A549 (cell line): ENCODE data around the gene TFAP2C. TPM values are rescaled to one million over a fixed set of nuclear protein-coding genes. Genes with fewer than 3 reads are reported as not detected.
A peak's percentile ranks its signal among the peaks of the same experiment; 100 is the strongest.

Experiments used
- ATAC-seq, 2 experiments: fragments of 200-7000 bp in 1 of 2; fragments of >200 bp in 1 of 2; cut with Nextera tagmentation in 1 of 2; cut with Tn5 transposase in 1 of 2; 3 replicates each; pipeline versions ENCODE4 v1.8.0 to v1.9.1; 2018 to 2020; ENCODE audit warnings: mild to moderate bottlenecking in 1 of 2, moderate library complexity in 1 of 2
- CTCF ChIA-PET: fragments of 300-600 bp; sonication (Branson Sonifier 250); formaldehyde crosslinking; extraction: SDS; loops from one replicate; lab custom pipeline; 2021; ENCODE audit warnings: antibody characterized with exemption, inconsistent platforms; lab: Yijun Ruan, JAX
- POLR2A ChIA-PET: fragments of 350-600 bp; formaldehyde crosslinking; extraction: SDS; loops from one replicate; lab custom pipeline; 2021; ENCODE audit warnings: antibody characterized with exemption, inconsistent platforms; lab: Yijun Ruan, JAX
- DNase-seq, 2 experiments: peaks; one replicate each; pipeline versions ENCODE4 v3.0.0 to v3.0.0-alpha.2; 2011 to 2016; ENCODE audit warnings: low read depth in 1 of 2, low spot score in 1 of 2
- FAIRE-seq: peaks from 2 replicates; lab custom pipeline; 2011; peaks lifted over from hg19 to GRCh38; lab: Jason Lieb, UNC
- H3K27ac ChIP-seq, 2 experiments: fragments of >200 bp; sonication (Bioruptor Twin); formaldehyde crosslinking; 3 replicates each; pipeline ENCODE4 v1.5.1; 2016 to 2017
- H3K4me1 ChIP-seq: fragments of >200 bp; sonication (Bioruptor Twin); formaldehyde crosslinking; 3 replicates; pipeline ENCODE4 v1.6.1; 2016
- H3K4me2 ChIP-seq: fragments of >200 bp; sonication (Bioruptor Twin); formaldehyde crosslinking; 3 replicates; pipeline ENCODE4 v1.6.1; 2016
- H3K4me3 ChIP-seq: fragments of >200 bp; sonication (Bioruptor Twin); formaldehyde crosslinking; 3 replicates; pipeline ENCODE4 v1.5.1; 2016
- H3K9me3 ChIP-seq: fragments of >200 bp; sonication (Bioruptor Twin); formaldehyde crosslinking; 3 replicates; pipeline ENCODE4 v1.6.1; 2016
- CHD4 ChIP-seq: fragments of 200-600 bp; sonication (generic); IDR thresholded peaks from 2 replicates; pipeline ENCODE4 v1.6.1; 2016; ENCODE audit warnings: antibody characterized with exemption, mild to moderate bottlenecking, borderline replicate concordance
- FOSL2 ChIP-seq, 2 experiments: fragments of 450-650 bp in 1 of 2; fragments of >200 bp in 1 of 2; sonication (Bioruptor Twin) in 1 of 2; formaldehyde crosslinking; IDR thresholded peaks; 2 replicates each; pipeline versions ENCODE4 v1.5.0 to v1.6.1; 2016 to 2020; ENCODE audit warnings: mild to moderate bottlenecking in 1 of 2, moderate library complexity in 1 of 2
- FOXS1 ChIP-seq: fragments of 250-450 bp; sonication (Bioruptor Pico); IDR thresholded peaks from 2 replicates; pipeline ENCODE4 v1.5.0; 2020; ENCODE audit warnings: mild to moderate bottlenecking, moderate library complexity
- HOXB13 ChIP-seq: fragments of 250-450 bp; sonication (Bioruptor Pico); IDR thresholded peaks from 2 replicates; pipeline ENCODE4 v1.5.0; 2020; ENCODE audit warnings: low read depth, mild to moderate bottlenecking, moderate library complexity
- JUN ChIP-seq, 2 experiments: fragments of >200 bp; sonication (Bioruptor Twin); formaldehyde crosslinking; IDR thresholded peaks; 2 replicates in 1 of 2; 3 replicates in 1 of 2; pipeline ENCODE4 v1.6.1; 2016 to 2017
- JUNB ChIP-seq: fragments of >200 bp; sonication (Bioruptor Twin); formaldehyde crosslinking; IDR thresholded peaks from 2 replicates; pipeline ENCODE4 v1.6.1; 2016
- KDM5A ChIP-seq: fragments of 200-600 bp; sonication (generic); IDR thresholded peaks from 2 replicates; pipeline ENCODE4 v1.6.1; 2016; ENCODE audit warnings: antibody characterized with exemption, mild to moderate bottlenecking
- MAZ ChIP-seq: fragments of 150-350 bp; IDR thresholded peaks from 2 replicates; pipeline ENCODE4 v1.6.1; 2014; ENCODE audit warnings: antibody characterized with exemption, low read depth, low read length, borderline replicate concordance
- NPAS2 ChIP-seq: fragments of 250-450 bp; sonication (Bioruptor Pico); IDR thresholded peaks from 2 replicates; pipeline ENCODE4 v1.8.0; 2022; ENCODE audit warnings: mild to moderate bottlenecking, moderate library complexity, borderline replicate concordance
- RNF2 ChIP-seq: fragments of 200-600 bp; sonication (generic); IDR thresholded peaks from 2 replicates; pipeline ENCODE4 v1.6.1; 2016; ENCODE audit warnings: low read depth, mild to moderate bottlenecking, antibody characterized with exemption, moderate library complexity, borderline replicate concordance
- SMC3 ChIP-seq: fragments of >200 bp; sonication (Bioruptor Twin); formaldehyde crosslinking; IDR thresholded peaks from 3 replicates; pipeline ENCODE4 v1.6.1; 2018; ENCODE audit warnings: inconsistent platforms
- ZSCAN20 ChIP-seq: fragments of 250-450 bp; sonication (Bioruptor Pico); IDR thresholded peaks from 2 replicates; pipeline ENCODE4 v1.8.0; 2022; ENCODE audit warnings: mild to moderate bottlenecking, moderate library complexity
- whole genome bisulfite sequencing: methylation state at CpG from one replicate; pipeline ENCODE4 v1.1.6; 2017; ENCODE audit errors: missing lambda C conversion rate; 5-methylcytosine and 5-hydroxymethylcytosine counted together
- polyA plus RNA-seq, 4 experiments: library from polyadenylated mRNA; depleted of rRNA in 3 of 4; stranded (reverse); fragments of >200 nt; fragmentation: RNase III in 1 of 4; extraction: RNeasy Plus Mini Kit Qiagen cat#74134 plus additional on column Dnase treatment in 1 of 4; gene quantifications; 2 replicates in 3 of 4; 3 replicates in 1 of 4; pipeline ENCODE4 v1.2.3, GENCODE V29; 2011 to 2017
- TF ChIP-seq, protein P1 (sequence below): fragments of 200-600 bp; sonication (generic); IDR thresholded peaks from 2 replicates; pipeline ENCODE4 v1.6.1; 2016; ENCODE audit warnings: antibody characterized with exemption, mild to moderate bottlenecking, moderate library complexity

The TFAP2C gene
- polyA plus RNA-seq, 2 of the 4 experiments (the other 2 are of a cell fraction) = 9.6 to 14.2 TPM

DNA sequence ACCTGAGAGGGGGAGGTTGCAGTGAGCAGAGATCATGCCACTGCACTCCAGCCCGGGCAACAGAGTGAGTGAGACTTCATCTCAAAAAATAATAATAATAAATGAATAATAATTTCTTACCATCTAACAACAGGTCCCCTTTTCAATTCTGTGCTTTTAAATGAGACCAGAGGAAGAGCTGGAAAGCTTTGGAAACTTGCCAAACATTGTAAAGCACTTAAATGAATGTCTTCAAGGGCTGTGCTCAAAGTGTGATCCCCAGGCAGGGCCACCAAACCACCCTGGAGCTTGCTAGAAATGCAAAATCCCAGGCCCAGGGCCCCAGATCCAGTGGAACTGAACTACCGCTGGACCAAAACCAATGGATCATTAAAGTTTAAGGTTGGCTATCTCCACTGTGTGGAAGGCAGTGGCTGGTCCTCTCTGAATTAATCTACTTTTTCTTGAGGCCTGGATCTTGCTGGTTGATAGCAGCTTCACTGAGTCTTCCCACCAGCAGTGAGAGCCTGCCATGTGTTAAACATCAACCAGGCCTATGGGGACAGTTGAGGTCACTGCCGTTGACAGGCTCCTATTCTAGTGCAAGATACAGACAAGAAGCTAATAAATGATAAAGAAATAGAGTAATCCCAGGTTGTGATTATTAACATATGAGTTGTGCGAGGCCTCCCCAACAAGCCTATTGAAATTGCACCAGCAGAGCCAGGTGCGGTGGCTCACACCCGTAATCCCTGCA, 23.7 kb upstream of the TFAP2C start:
- peaks cover 19% of the 10 kb centered on the region for H3K4me1 ChIP-seq
- no peak for DNase-seq
- no peak overlapping the region for H3K4me3 ChIP-seq
- ChIA-PET CTCF (interaction anchor here (0.7 to 2.0 kb wide), 4 partner anchors 11 to 369 kb away, joined by 3 to 7 read pairs (median 4); no protein-coding TSS in a partner anchor), POLR2A (no interaction called here)
- TF ChIP-seq CHD4 = no peak
- TF ChIP-seq KDM5A = no peak
- no peak for TF ChIP-seq FOXS1
- TF ChIP-seq SMC3 = no peak
- no peak for TF ChIP-seq JUNB
- no peak for TF ChIP-seq NPAS2 (CRISPR knock-in tag)
- no peak for TF ChIP-seq ZSCAN20 (CRISPR knock-in tag)
- no peaks in the 10 kb centered on the region for H3K9me3 ChIP-seq
- 0 out of 6 replicates have a peak overlapping the region, but pooled peaks of 1 of the 2 experiments have one; percentile 10 for H3K27ac ChIP-seq
- WGBS = 90% methylated on average over 6 of the region's 6 CpGs
- FAIRE-seq = no peak
- H3K4me2 ChIP-seq = no peak overlapping the region
- no peak for ATAC-seq

DNA sequence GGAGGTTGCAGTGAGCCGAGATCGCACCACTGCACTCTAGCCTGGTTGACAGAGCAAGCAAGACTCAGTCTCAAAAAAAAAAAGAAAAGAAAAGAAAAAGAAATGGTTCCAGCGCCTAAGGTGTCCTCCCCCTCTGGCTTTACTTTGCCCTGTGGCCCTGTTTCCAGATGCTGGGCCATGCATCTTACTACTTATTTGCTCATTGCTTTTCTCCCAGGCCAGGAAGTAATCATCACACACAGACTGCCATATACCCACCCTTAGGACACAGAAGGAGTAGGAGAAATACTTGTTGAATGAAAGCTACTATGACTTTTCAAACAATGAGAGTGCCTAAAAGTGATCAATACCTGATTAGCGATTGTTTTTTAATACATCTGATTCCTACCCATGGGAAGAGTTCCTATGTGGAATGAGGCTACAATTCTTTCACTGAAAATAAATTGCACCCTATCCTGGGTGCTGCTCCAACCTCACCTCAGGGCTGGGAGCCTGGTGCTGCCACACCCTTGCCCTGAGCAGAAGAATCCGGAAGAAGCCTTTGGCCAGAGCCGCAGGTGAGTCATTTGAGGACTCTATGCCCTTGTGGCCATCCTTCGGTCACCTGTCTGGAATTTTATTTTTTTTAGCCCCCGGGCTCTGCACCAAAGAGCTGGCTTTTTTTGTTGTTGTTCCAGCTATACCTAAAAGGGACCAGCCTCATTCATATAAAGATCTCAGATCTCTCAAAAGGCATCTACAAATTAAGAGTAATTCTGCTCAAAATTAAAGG, 22.7 kb upstream of the TFAP2C start:
- H3K9me3 ChIP-seq = no peaks in the 10 kb centered on the region
- no peak overlapping the region; a peak in 1 of 6 replicates for H3K27ac ChIP-seq
- POLR2A ChIA-PET = no interaction called here
- WGBS = 49% methylated on average over 8 of the region's 8 CpGs
- DNase-seq = peak in 1 of 2 experiments; percentile 33
- no peak for FAIRE-seq
- peaks cover 19% of the 10 kb centered on the region for H3K4me1 ChIP-seq
- CTCF ChIA-PET = interaction anchor here (1.4 to 2.0 kb wide), 3 partner anchors 10 to 368 kb away, joined by 3 to 7 read pairs (median 4); no protein-coding TSS in a partner anchor
- peak overlapping the region; percentile 51 for H3K4me2 ChIP-seq
- TF ChIP-seq FOSL2 (IDR thresholded peaks at IDR 0.05) = no peak
- peak; percentile 32; the same call in 1 of the 2 replicates for TF ChIP-seq FOSL2 (CRISPR knock-in tag; IDR thresholded peaks at IDR 0.05)
- TF ChIP-seq RNF2 = no peak
- TF ChIP-seq FOXS1 = no peak
- no peak for TF ChIP-seq JUN (IDR thresholded peaks at IDR 0.05)
- no peak for TF ChIP-seq MAZ
- H3K4me3 ChIP-seq = no peak overlapping the region
- ATAC-seq = peak; percentile 77 to 90

GRCh38 chr20:56607061-56607704, 21.9 kb upstream of the TFAP2C start:
- Histone ChIP-seq H3K4me3 (no peak overlapping the region), H3K4me1 (peaks cover 19% of the 10 kb centered on the region), H3K9me3 (no peaks in the 10 kb centered on the region), H3K27ac (no peak overlapping the region), H3K4me2 (peak overlapping the region; percentile 51)
- DNase-seq (no peak), ATAC-seq (no peak), FAIRE-seq (no peak)
- WGBS = 93% methylated on average over 11 of the region's 11 CpGs
- TF ChIP-seq HOXB13 (CRISPR knock-in tag) = no peak
- TF ChIP-seq, protein P1, sequence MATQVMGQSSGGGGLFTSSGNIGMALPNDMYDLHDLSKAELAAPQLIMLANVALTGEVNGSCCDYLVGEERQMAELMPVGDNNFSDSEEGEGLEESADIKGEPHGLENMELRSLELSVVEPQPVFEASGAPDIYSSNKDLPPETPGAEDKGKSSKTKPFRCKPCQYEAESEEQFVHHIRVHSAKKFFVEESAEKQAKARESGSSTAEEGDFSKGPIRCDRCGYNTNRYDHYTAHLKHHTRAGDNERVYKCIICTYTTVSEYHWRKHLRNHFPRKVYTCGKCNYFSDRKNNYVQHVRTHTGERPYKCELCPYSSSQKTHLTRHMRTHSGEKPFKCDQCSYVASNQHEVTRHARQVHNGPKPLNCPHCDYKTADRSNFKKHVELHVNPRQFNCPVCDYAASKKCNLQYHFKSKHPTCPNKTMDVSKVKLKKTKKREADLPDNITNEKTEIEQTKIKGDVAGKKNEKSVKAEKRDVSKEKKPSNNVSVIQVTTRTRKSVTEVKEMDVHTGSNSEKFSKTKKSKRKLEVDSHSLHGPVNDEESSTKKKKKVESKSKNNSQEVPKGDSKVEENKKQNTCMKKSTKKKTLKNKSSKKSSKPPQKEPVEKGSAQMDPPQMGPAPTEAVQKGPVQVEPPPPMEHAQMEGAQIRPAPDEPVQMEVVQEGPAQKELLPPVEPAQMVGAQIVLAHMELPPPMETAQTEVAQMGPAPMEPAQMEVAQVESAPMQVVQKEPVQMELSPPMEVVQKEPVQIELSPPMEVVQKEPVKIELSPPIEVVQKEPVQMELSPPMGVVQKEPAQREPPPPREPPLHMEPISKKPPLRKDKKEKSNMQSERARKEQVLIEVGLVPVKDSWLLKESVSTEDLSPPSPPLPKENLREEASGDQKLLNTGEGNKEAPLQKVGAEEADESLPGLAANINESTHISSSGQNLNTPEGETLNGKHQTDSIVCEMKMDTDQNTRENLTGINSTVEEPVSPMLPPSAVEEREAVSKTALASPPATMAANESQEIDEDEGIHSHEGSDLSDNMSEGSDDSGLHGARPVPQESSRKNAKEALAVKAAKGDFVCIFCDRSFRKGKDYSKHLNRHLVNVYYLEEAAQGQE = no peak
- POLR2A ChIA-PET = no interaction called here
- CTCF ChIA-PET = interaction anchor here (1.3 to 3.1 kb wide), 2 partner anchors 23 to 57 kb away, joined by 3 to 13 read pairs; no protein-coding TSS in a partner anchor
